H9 (cell line): ENCODE measurements around the gene SAXO1. TPM values are rescaled to one million over a fixed set of nuclear protein-coding genes. Genes with fewer than 3 reads are reported as not detected.

Experiments
- DNase-seq: peaks from one replicate; pipeline ENCODE4 v3.0.0-alpha.2; 2017
- H2AFZ ChIP-seq: one replicate; pipeline ENCODE4 v1.6.1; 2013; ENCODE audit warnings: mild to moderate bottlenecking, low read length, control low read depth, moderate library complexity
- H2AK5ac ChIP-seq: 2 replicates; pipeline ENCODE4 v1.6.1; 2013; ENCODE audit warnings: low read length, control low read depth, mixed read lengths; ENCODE audit not compliant: insufficient read length
- H2BK120ac ChIP-seq: one replicate; pipeline ENCODE4 v1.6.1; 2013; ENCODE audit warnings: low read depth, mild to moderate bottlenecking, low read length, control low read depth, inconsistent platforms; ENCODE audit not compliant: poor library complexity, severe bottlenecking
- H2BK12ac ChIP-seq: 2 replicates; pipeline ENCODE4 v1.6.1; 2013; ENCODE audit warnings: low read length, control low read depth, mixed read lengths, low read depth; ENCODE audit not compliant: insufficient read length
- H2BK15ac ChIP-seq: 2 replicates; pipeline ENCODE4 v1.6.1; 2013; ENCODE audit warnings: low read depth, low read length, control low read depth
- H2BK20ac ChIP-seq: one replicate; pipeline ENCODE4 v1.6.1; 2013; ENCODE audit warnings: low read depth, mild to moderate bottlenecking, low read length, control low read depth, inconsistent platforms; ENCODE audit not compliant: poor library complexity, severe bottlenecking
- H2BK5ac ChIP-seq: 2 replicates; pipeline ENCODE4 v1.6.1; 2013; ENCODE audit warnings: low read length, control low read depth, mixed read lengths; ENCODE audit not compliant: insufficient read length
- H3K14ac ChIP-seq: 2 replicates; pipeline ENCODE4 v1.6.1; 2013; ENCODE audit warnings: low read length, control low read depth; ENCODE audit not compliant: insufficient read depth
- H3K18ac ChIP-seq: 2 replicates; pipeline ENCODE4 v1.6.1; 2013; ENCODE audit warnings: low read depth, mild to moderate bottlenecking, mixed read lengths, low read length, control low read depth; ENCODE audit not compliant: insufficient read length
- H3K23ac ChIP-seq: 2 replicates; pipeline ENCODE4 v1.6.1; 2013; ENCODE audit warnings: low read length, control low read depth, mixed read lengths, low read depth; ENCODE audit not compliant: insufficient read length
- H3K23me2 ChIP-seq: 2 replicates; pipeline ENCODE4 v1.6.1; 2013; ENCODE audit warnings: low read depth, mild to moderate bottlenecking, mixed read lengths, low read length, control low read depth; ENCODE audit not compliant: insufficient read length, poor library complexity, severe bottlenecking
- H3K27ac ChIP-seq: 2 replicates; pipeline ENCODE4 v1.5.1; 2013; ENCODE audit warnings: low read length, control low read depth, mixed read lengths, low read depth; ENCODE audit not compliant: insufficient read length
- H3K27me3 ChIP-seq: 2 replicates; pipeline ENCODE4 v1.6.1; 2013; ENCODE audit warnings: low read length, control low read depth, inconsistent platforms; ENCODE audit not compliant: insufficient read depth
- H3K4ac ChIP-seq: 2 replicates; pipeline ENCODE4 v1.6.1; 2013; ENCODE audit warnings: low read depth, mild to moderate bottlenecking, control low read depth, inconsistent platforms, low read length, moderate library complexity
- H3K4me1 ChIP-seq: 2 replicates; pipeline ENCODE4 v1.6.1; 2013; ENCODE audit warnings: low read length, control low read depth, inconsistent platforms; ENCODE audit not compliant: insufficient read depth
- H3K4me2 ChIP-seq: 2 replicates; pipeline ENCODE4 v1.6.1; 2013; ENCODE audit warnings: low read length, control low read depth, mixed read lengths; ENCODE audit not compliant: insufficient read length, insufficient read depth
- H3K56ac ChIP-seq: 2 replicates; pipeline ENCODE4 v1.6.1; 2013; ENCODE audit warnings: low read depth, mild to moderate bottlenecking, mixed read lengths, low read length, control low read depth; ENCODE audit not compliant: insufficient read length
- H3K79me1 ChIP-seq: 2 replicates; pipeline ENCODE4 v1.6.1; 2013; ENCODE audit warnings: low read depth, mild to moderate bottlenecking, moderate library complexity, low read length, control low read depth, inconsistent platforms; ENCODE audit not compliant: insufficient read depth, poor library complexity, severe bottlenecking
- H3K79me2 ChIP-seq: 2 replicates; pipeline ENCODE4 v1.6.1; 2013; ENCODE audit warnings: low read length, control low read depth, inconsistent platforms; ENCODE audit not compliant: insufficient read depth
- H3K9ac ChIP-seq: 2 replicates; pipeline ENCODE4 v1.6.1; 2013; ENCODE audit warnings: low read length, control low read depth, mixed read lengths; ENCODE audit not compliant: insufficient read length; ENCODE audit errors: extremely low read depth
- H3K9me3 ChIP-seq: one replicate; pipeline ENCODE4 v1.6.1; 2013; ENCODE audit warnings: low read depth, low read length, inconsistent platforms; ENCODE audit not compliant: control insufficient read depth
- H3T11ph ChIP-seq: one replicate; pipeline ENCODE4 v1.6.1; 2013; ENCODE audit warnings: mild to moderate bottlenecking, low read length, control low read depth, inconsistent platforms
- H4K20me1 ChIP-seq: one replicate; pipeline ENCODE4 v1.6.1; 2013; ENCODE audit not compliant: control insufficient read depth, insufficient read length, insufficient read depth
- H4K5ac ChIP-seq: 2 replicates; pipeline ENCODE4 v1.6.1; 2013; ENCODE audit warnings: low read depth, mild to moderate bottlenecking, mixed read lengths, low read length, control low read depth; ENCODE audit not compliant: insufficient read length
- H4K8ac ChIP-seq: replicated peaks from 2 replicates; pipeline ENCODE4 v1.6.1; 2013; ENCODE audit warnings: low read length, control low read depth, mixed read lengths, low read depth; ENCODE audit not compliant: insufficient read length
- H4K91ac ChIP-seq: 2 replicates; pipeline ENCODE4 v1.6.1; 2013; ENCODE audit warnings: low read depth, mild to moderate bottlenecking, moderate library complexity, mixed read lengths, low read length, control low read depth; ENCODE audit not compliant: insufficient read length
- H3K27ac Mint-ChIP-seq, 3 experiments: 2 replicates in 2 of 3; 3 replicates in 1 of 3; pipeline ENCODE4 v1.8.0; 2020 to 2021; ENCODE audit warnings: mixed read lengths in 3 of 3, mild to moderate bottlenecking in 1 of 3, moderate library complexity in 1 of 3
- H3K27me3 Mint-ChIP-seq: 2 replicates; pipeline ENCODE4 v1.8.0; 2021; ENCODE audit warnings: low read depth, mild to moderate bottlenecking, moderate library complexity, mixed read lengths
- H3K36me3 Mint-ChIP-seq, 3 experiments: 2 replicates in 2 of 3; 3 replicates in 1 of 3; pipeline ENCODE4 v1.8.0; 2020 to 2021; ENCODE audit warnings: low read depth in 3 of 3, mixed read lengths in 3 of 3; ENCODE audit not compliant: insufficient read depth in 1 of 3
- H3K4me1 Mint-ChIP-seq, 2 experiments: 2 replicates each; pipeline ENCODE4 v1.8.0; 2020; ENCODE audit warnings: mixed read lengths in 2 of 2
- H3K4me3 Mint-ChIP-seq, 2 experiments: 2 replicates in 1 of 2; 3 replicates in 1 of 2; pipeline ENCODE4 v1.8.0; 2020 to 2021; ENCODE audit warnings: mild to moderate bottlenecking in 2 of 2, mixed read lengths in 2 of 2, moderate library complexity in 1 of 2
- H3K9me3 Mint-ChIP-seq, 2 experiments: 2 replicates in 1 of 2; 3 replicates in 1 of 2; pipeline ENCODE4 v1.8.0; 2020; ENCODE audit warnings: mild to moderate bottlenecking in 2 of 2, mixed read lengths in 2 of 2, moderate library complexity in 1 of 2
- CTCF ChIP-seq: fragments of 200-600 bp; sonication (generic); conservative IDR thresholded peaks from 3 replicates; pipeline ENCODE4 v1.8.0; 2021; ENCODE audit warnings: antibody characterized with exemption, mild to moderate bottlenecking
- WGBS: extraction: QIAGEN DNeasy Blood & Tissue Kit; methylation state at CpG from one replicate; pipeline ENCODE4 v1.1.7; 2013; ENCODE audit warnings: missing lambda C conversion rate, low lambda C conversion rate, mixed read lengths; ENCODE audit not compliant: insufficient read length; ENCODE audit errors: extremely low coverage; 5-methylcytosine and 5-hydroxymethylcytosine counted together
- total RNA-seq: library from RNA; stranded (reverse); gene quantifications from 2 replicates; pipeline ENCODE4 v1.2.1, GENCODE V29; 2021

SAXO1 gene
- total RNA-seq, 1 experiment from 2014 or later, result 0.09 TPM

DNA sequence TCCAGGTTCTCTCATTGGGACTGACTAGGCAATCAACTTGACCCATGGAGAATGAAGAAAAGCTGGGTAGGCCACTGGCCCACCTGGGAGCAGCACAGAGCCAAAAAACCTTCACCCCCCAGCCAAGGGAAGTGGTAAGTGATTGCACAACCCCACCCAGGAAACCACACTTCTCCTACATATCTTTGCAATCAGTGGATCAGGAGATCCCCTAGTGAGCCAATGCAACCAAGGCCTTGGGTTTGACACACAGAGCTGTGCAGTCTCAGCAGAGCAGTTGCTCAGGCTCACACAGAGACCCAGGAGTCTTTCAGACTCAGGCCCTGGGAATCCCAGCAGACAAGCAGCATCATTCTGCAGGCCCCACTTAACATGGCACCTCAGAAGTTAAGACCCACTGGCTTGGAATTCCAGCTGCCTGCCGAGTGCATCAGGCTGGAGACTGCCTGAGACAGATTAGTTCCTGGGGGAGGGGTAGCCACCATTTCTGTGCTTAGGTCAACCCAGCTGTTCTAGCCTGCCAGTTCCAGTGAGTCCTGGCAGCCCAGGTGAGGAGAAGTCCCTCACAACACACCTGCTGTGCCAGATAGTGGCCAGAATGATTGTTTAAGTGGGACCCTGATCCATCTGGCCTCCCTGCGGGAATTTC lies 136.4 kb downstream of the SAXO1 start:
- Histone ChIP-seq H3K9me3 (peaks cover 12% of the 10 kb centered on the region), H4K5ac (no peak overlapping the region), H3K4ac (no peak overlapping the region), H2BK5ac (no peak overlapping the region), H3K14ac (no peak overlapping the region), H3K79me1 (no peaks in the 10 kb centered on the region), H3K27ac (no peak overlapping the region), H3K56ac (no peak overlapping the region), H2BK120ac (no peak overlapping the region), H3K4me1 (no peaks in the 10 kb centered on the region), H3K23ac (no peak overlapping the region), H4K91ac (no peak overlapping the region), H3K18ac (no peak overlapping the region), H4K8ac (no peak overlapping the region), H3K23me2 (no peaks in the 10 kb centered on the region), H3K9ac (no peak overlapping the region), H4K20me1 (no peaks in the 10 kb centered on the region), H2AK5ac (no peak overlapping the region), H2AFZ (no peak overlapping the region), H2BK15ac (no peak overlapping the region), H3K4me2 (no peak overlapping the region), H2BK20ac (no peak overlapping the region), H2BK12ac (no peak overlapping the region), H3K27me3 (no peaks in the 10 kb centered on the region), H3T11ph (no peak overlapping the region), H3K79me2 (no peaks in the 10 kb centered on the region)
- H3K36me3 Mint-ChIP-seq, result peaks cover 9 to 18% (median 10%) of the 10 kb centered on the region in 3 experiments
- peaks cover 1% of the 10 kb centered on the region in 2 experiments; a peak in 2 of 4 replicates for H3K4me1 Mint-ChIP-seq
- H3K27me3 Mint-ChIP-seq, result no peaks in the 10 kb centered on the region; the same call in 1 of the 2 replicates
- H3K9me3 Mint-ChIP-seq, result peaks cover 19 to 31% of the 10 kb centered on the region in 2 experiments
- no CpG with 5 or more reads among the region's 2 CpGs for WGBS
- H3K27ac Mint-ChIP-seq, result no peak overlapping the region
- DNase-seq, result no peak
- TF ChIP-seq CTCF, result no peak
- H3K4me3 Mint-ChIP-seq, result no peak overlapping the region
